SK-N-SH treated with all-trans-retinoic acid at 6 μM for 48 hours (cell line): ENCODE measurements around the gene CD207.

Source experiments
- ATAC-seq: fragments of 200-7000 bp; cut with Tn5 transposase; 3 replicates; pipeline ENCODE4 v1.9.1; 2020; ENCODE audit warnings: mild to moderate bottlenecking, moderate library complexity
- ARNTL ChIP-seq: fragments of 450-650 bp; formaldehyde crosslinking; IDR thresholded peaks from 2 replicates; pipeline ENCODE4 v1.5.0; 2020; ENCODE audit warnings: low read depth, mild to moderate bottlenecking, moderate library complexity, borderline replicate concordance
- CSDC2 ChIP-seq: fragments of 250-450 bp; sonication (Bioruptor Pico); IDR thresholded peaks from 2 replicates; pipeline ENCODE4 v1.5.0; 2020; ENCODE audit warnings: mild to moderate bottlenecking, moderate library complexity
- CSRNP3 ChIP-seq: fragments of 250-450 bp; sonication (Bioruptor Pico); IDR thresholded peaks from 2 replicates; pipeline ENCODE4 v1.5.1; 2021; ENCODE audit warnings: mild to moderate bottlenecking, moderate library complexity
- GLIS3 ChIP-seq: fragments of 250-450 bp; sonication (Bioruptor Pico); IDR thresholded peaks from 2 replicates; pipeline ENCODE4 v1.5.0; 2020; ENCODE audit warnings: mild to moderate bottlenecking, moderate library complexity
- ISL1 ChIP-seq: fragments of 250-450 bp; sonication (Bioruptor Pico); IDR thresholded peaks from 2 replicates; pipeline ENCODE4 v2.1.2; 2022; ENCODE audit warnings: mild to moderate bottlenecking, moderate library complexity
- OSR1 ChIP-seq: fragments of 250-450 bp; sonication (Bioruptor Pico); IDR thresholded peaks from 2 replicates; pipeline ENCODE4 v1.8.0; 2022; ENCODE audit warnings: moderate library complexity, mild to moderate bottlenecking, inconsistent platforms
- PATZ1 ChIP-seq: fragments of 250-450 bp; sonication (Bioruptor Pico); IDR thresholded peaks from 2 replicates; pipeline ENCODE4 v1.8.0; 2020; ENCODE audit warnings: mild to moderate bottlenecking, moderate library complexity, borderline replicate concordance
- PPARA ChIP-seq: fragments of 250-450 bp; sonication (Bioruptor Pico); IDR thresholded peaks from 2 replicates; pipeline ENCODE4 v1.5.0; 2020; ENCODE audit warnings: mild to moderate bottlenecking, borderline replicate concordance
- SNAI2 ChIP-seq: fragments of 250-450 bp; sonication (Bioruptor Pico); IDR thresholded peaks from 2 replicates; pipeline ENCODE4 v1.5.0; 2020; ENCODE audit warnings: mild to moderate bottlenecking, moderate library complexity
- TCF4 ChIP-seq: fragments of 250-450 bp; sonication (Bioruptor Pico); IDR thresholded peaks from 2 replicates; pipeline ENCODE4 v1.8.0; 2021; ENCODE audit warnings: mild to moderate bottlenecking, moderate library complexity, borderline replicate concordance
- TOX ChIP-seq: fragments of 250-450 bp; sonication (Bioruptor Pico); IDR thresholded peaks from 2 replicates; pipeline ENCODE4 v1.8.0; 2021; ENCODE audit warnings: mild to moderate bottlenecking, moderate library complexity, borderline replicate concordance
- TSHZ2 ChIP-seq: fragments of 250-450 bp; sonication (Bioruptor Pico); IDR thresholded peaks from 2 replicates; pipeline ENCODE4 v1.5.0; 2020; ENCODE audit warnings: mild to moderate bottlenecking, moderate library complexity
- ZFP3 ChIP-seq: fragments of 250-450 bp; sonication (Bioruptor Pico); IDR thresholded peaks from 2 replicates; pipeline ENCODE4 v1.5.0; 2020; ENCODE audit warnings: mild to moderate bottlenecking, moderate library complexity
- ZFP30 ChIP-seq: fragments of 450-650 bp; formaldehyde crosslinking; IDR thresholded peaks from 2 replicates; pipeline ENCODE4 v1.5.0; 2022; ENCODE audit warnings: mild to moderate bottlenecking, moderate library complexity
- ZNF565 ChIP-seq: fragments of 450-650 bp; formaldehyde crosslinking; conservative IDR thresholded peaks from 2 replicates; pipeline ENCODE4 v1.5.0; 2020; ENCODE audit warnings: low read depth, mild to moderate bottlenecking, moderate library complexity
- ZNF70 ChIP-seq: fragments of 450-650 bp; formaldehyde crosslinking; IDR thresholded peaks from 2 replicates; pipeline ENCODE4 v1.5.0; 2020; ENCODE audit warnings: mild to moderate bottlenecking, moderate library complexity
- ZNF8 ChIP-seq: fragments of 450-650 bp; formaldehyde crosslinking; IDR thresholded peaks from 2 replicates; pipeline ENCODE4 v1.5.0; 2020; ENCODE audit warnings: mild to moderate bottlenecking, moderate library complexity
- TF ChIP-seq, protein P1 (sequence below): fragments of 250-450 bp; sonication (Bioruptor Pico); IDR thresholded peaks from 2 replicates; pipeline ENCODE4 v1.5.1; 2020; ENCODE audit warnings: low read depth, mild to moderate bottlenecking, moderate library complexity
- TF ChIP-seq, protein P2 (sequence below): fragments of 250-450 bp; sonication (Bioruptor Pico); IDR thresholded peaks from 2 replicates; pipeline ENCODE4 v1.8.0; 2021; ENCODE audit warnings: low read depth, mild to moderate bottlenecking, moderate library complexity, borderline replicate concordance

CD207 gene

DNA sequence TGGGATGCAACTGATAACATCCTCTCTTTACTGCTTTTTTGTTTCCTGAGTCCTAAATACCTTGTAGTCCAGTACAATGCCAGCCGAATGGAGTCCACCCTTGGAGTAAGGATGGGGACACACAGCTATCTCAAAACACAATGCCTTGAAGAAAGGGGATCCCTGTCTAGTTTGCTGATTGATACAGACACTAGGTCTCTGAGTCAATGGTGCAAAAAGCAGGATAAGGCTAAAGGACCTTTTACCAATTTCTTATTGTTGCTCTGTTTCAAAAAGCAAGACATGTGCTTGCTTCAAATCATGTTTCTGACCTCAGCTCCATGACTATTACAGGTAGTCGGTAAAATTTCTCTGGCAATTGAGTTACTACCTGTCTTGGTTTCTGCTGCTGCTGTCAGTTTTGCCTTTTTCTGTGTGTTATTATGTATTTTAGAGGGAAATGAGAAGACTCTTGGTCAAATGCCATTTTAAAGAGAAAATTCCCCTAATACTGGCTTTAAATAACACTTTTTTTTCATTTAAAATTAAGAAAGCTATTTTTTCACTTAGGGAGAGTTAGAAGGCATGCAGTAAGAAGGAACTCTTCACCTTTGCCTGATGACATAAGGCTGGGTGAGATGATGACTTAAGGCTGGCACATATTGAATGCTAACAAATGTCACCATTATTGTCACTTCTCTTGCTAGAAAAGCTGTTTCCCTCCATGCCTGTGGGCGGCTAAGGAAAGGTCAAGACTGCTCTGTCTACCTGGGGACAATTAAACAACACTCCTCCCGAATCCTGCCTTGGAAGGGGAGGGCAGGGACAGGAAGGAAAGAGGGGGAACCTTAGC is 40.2 kb downstream of the CD207 start:
- ATAC-seq: no peak
- TF ChIP-seq ZNF565 (CRISPR knock-in tag) (no peak), TCF4 (no peak), ZFP30 (CRISPR knock-in tag) (no peak), ZFP3 (CRISPR knock-in tag) (no peak), TOX (CRISPR knock-in tag) (no peak), ARNTL (CRISPR knock-in tag) (no peak), PATZ1 (no peak), ZNF8 (CRISPR knock-in tag) (no peak), CSRNP3 (no peak), ISL1 (CRISPR knock-in tag) (no peak), TSHZ2 (CRISPR knock-in tag) (no peak), GLIS3 (no peak), OSR1 (CRISPR knock-in tag) (no peak), SNAI2 (CRISPR knock-in tag) (no peak)

DNA sequence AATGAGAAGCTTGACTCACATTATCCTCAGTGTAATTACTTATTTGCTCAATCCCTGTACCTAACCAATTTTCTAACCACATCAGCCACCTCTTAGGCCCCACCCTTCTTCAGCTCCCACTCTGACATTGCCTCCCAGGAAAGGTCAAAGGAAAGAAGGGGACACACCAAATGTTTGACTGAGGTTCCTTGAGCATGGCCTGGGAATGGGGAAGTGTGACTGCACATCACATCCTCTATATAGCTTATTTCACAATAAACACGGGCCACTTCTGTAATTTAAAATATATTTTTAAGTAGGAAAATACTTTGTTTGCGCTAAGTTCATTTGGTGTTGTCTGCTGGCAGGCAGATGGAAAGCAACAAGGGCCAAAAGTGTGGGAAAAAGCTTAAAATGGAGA is 42.2 kb downstream of the CD207 start:
- TF ChIP-seq ZFP3 (CRISPR knock-in tag) (no peak), ZNF70 (CRISPR knock-in tag) (no peak), ISL1 (CRISPR knock-in tag) (no peak), SNAI2 (CRISPR knock-in tag) (no peak), OSR1 (CRISPR knock-in tag) (no peak), GLIS3 (no peak), PATZ1 (no peak)
- TF ChIP-seq, protein P1, sequence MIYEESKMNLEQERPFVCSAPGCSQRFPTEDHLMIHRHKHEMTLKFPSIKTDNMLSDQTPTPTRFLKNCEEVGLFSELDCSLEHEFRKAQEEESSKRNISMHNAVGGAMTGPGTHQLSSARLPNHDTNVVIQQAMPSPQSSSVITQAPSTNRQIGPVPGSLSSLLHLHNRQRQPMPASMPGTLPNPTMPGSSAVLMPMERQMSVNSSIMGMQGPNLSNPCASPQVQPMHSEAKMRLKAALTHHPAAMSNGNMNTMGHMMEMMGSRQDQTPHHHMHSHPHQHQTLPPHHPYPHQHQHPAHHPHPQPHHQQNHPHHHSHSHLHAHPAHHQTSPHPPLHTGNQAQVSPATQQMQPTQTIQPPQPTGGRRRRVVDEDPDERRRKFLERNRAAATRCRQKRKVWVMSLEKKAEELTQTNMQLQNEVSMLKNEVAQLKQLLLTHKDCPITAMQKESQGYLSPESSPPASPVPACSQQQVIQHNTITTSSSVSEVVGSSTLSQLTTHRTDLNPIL (CRISPR knock-in tag): no peak
- ATAC-seq: no peak

DNA sequence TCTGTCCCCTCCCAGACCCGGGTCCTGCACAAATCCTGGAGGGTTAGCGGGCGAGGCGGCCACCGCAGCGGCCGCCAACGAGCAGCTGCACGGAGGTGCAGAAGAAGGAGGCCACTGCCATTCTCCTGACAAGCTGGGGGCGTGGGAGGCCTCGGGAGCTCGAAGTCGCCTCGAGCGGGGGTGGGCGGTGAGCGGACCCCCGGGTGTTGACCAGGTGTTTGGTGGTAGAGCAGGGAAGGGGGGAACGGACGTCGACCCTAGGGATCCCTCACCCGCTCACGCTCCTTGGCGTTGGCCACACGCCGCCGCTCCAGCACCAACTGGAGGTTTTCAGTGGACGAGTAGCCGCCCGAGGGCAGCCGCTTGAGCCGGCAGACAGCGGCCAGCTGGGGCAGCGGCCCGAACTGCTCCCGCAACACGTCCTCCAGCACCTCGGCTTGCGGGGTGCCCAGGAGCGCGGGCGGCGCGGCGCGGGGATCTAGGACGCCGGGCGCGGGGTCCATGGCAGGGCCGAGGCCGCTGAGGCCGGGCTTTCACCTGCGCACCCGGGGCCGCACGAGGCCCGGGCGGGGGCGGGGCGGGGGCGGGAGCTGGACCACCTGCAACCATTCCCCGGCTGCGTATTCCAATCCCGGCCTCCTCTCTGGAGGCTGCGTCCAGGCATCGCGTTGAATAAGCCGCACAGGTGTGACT is 45.3 kb downstream of the CD207 start, which contains the start of gene FIGLA:
TSS of gene FIGLA (minus strand) at position 508 of the 693 bp plus-strand sequence. CDS start at position 503, 5 bp downstream.
- ATAC-seq: peak; percentile 63
- no peak for TF ChIP-seq ARNTL (CRISPR knock-in tag)
- TF ChIP-seq, protein P2, sequence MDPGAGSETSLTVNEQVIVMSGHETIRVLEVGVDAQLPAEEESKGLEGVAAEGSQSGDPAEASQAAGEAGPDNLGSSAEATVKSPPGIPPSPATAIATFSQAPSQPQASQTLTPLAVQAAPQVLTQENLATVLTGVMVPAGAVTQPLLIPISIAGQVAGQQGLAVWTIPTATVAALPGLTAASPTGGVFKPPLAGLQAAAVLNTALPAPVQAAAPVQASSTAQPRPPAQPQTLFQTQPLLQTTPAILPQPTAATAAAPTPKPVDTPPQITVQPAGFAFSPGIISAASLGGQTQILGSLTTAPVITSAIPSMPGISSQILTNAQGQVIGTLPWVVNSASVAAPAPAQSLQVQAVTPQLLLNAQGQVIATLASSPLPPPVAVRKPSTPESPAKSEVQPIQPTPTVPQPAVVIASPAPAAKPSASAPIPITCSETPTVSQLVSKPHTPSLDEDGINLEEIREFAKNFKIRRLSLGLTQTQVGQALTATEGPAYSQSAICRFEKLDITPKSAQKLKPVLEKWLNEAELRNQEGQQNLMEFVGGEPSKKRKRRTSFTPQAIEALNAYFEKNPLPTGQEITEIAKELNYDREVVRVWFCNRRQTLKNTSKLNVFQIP: no peak
- no peak for TF ChIP-seq ZNF8 (CRISPR knock-in tag)
- no peak for TF ChIP-seq PPARA
- no peak for TF ChIP-seq ISL1 (CRISPR knock-in tag)
- no peak for TF ChIP-seq CSDC2 (CRISPR knock-in tag)
- no peak for TF ChIP-seq SNAI2 (CRISPR knock-in tag)
- no peak for TF ChIP-seq CSRNP3
- no peak for TF ChIP-seq TSHZ2 (CRISPR knock-in tag)
- TF ChIP-seq, all 23 proteins: peak for 0
